ENCODE data around the gene PRSS12.
"Not testable (repeated sequence)": the region's sequence is repeated elsewhere in the genome, so short reads cannot be mapped to it uniquely, and the experiment has no call there.

PRSS12 gene

DNA sequence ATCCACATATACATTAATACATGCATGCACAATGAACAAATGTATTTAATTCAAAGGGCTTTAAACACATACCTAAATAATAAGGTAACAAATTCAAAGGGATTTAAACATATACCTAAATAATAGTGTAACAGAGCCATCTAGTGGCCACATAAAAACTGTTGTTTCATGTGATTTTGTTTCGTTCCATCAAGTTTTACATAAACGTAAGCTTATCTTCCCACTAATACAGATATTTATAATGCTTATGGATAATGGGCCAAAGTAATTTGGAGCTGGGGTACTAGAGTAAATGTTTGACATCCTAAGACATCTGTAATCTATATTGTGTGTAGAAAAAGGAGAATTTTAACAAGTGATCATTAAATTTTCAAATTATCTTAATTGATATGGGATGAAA lies 82.3 kb downstream of the PRSS12 start:
- peak; percentile 55 for DNase-seq

DNA sequence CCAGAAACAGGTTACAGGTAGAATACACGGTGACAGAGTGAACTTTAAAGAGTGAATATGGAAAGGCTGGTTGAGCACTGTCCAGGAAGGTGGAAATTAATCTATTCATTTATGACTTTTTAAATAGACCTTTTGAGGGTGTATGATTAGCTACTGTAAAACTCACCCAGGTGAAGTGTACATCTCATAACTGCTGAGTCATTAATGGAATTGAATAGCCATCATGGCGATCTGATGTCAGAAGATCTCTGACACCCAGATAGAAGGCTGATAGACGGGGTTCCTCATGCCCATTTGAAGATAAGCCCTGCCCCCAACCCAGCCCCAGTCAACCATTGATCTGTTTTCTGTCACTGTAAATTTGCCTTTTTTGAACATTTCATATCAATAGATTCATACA lies 84.0 kb downstream of the PRSS12 start:
- DNase-seq, result no peak

- not testable (repeated sequence) for DNase-seq
Measured at GRCh38 chr4:118266145-118266496, 86.7 kb downstream of the PRSS12 start.

- no peak for DNase-seq
Measured at GRCh38 chr4:118265312-118266144, 87.3 kb downstream of the PRSS12 start.

GRCh38 chr4:118264096-118264495 lies 88.7 kb downstream of the PRSS12 start:
- DNase-seq, result no peak

GRCh38 chr4:118260309-118260708 lies 92.5 kb downstream of the PRSS12 start:
- DNase-seq, result no peak

DNA sequence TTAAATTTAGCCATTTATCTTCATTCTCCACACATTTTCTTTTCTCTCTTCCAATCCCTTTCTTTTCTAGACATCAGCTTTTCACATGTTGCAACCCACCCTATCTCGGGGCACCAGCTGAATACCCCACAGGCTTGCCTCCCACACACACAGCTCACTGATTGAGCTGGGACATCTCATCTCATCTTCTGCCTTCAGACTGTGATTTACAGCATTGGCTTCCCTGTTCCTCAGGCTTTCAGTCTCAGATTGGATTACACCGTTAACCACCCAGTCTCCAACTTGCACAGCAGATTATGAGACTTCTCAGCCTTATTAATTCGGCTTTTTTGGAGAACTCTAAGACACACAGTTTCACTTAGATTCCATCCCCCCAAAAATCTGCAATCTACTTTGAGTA lies 93.7 kb downstream of the PRSS12 start:
- no peak for DNase-seq

- no peak for DNase-seq
Measured at GRCh38 chr4:118254368-118254767, 98.4 kb downstream of the PRSS12 start.

DNA sequence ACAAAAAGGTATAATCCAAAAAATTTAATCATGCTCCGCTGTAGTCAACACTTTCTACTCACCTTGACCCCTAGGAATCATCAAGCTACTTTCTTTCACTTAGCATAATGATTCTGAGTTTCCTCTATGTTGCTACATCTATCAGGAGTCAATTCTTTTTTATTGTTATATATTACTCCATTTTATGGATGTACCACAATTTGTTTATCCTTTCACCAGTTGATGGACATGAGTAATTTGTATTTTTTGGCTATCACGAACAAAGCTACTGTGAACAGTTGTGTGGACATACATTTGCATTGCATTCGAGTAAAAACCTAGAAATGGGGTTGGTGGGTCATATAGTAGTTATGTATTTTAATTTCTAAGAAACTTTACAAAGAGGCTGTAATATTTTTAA lies 102.9 kb downstream of the PRSS12 start:
- DNase-seq, result no peak

GRCh38 chr4:118237531-118237930 lies 115.3 kb downstream of the PRSS12 start:
- DNase-seq, result no peak

DNA sequence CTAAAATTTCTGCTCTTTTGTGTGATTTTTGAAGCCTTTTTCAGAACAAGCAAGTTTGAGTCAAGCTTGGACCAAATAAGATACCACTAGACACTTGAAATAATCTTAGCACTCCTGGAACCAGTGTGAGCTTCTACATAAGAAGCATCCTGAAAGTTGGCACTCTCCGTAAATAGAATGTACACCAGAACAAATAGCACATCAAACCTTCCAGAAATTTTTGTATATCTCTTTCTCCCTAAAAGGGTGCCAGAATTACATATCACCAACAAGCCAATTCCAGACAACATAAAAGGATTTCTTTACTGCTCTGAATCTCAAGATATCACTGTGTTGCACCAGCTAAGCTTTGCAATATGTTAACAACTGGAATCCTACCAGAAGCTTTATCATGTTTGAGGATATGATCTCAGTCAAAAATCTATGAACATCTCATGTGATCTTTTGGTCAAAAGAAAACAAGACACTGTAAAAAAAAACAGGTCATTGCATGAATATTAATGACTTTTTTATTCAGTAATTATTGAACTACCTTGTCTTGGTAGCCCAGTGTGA lies 117.2 kb downstream of the PRSS12 start:
- no peak for DNase-seq

All from NCI-H446 treated with DMSO at 0.1 percent for 48 hours (cell line).